K562 (cell line): ENCODE measurements around the gene S100A1. TPM values are rescaled to one million over a fixed set of nuclear protein-coding genes. Genes with fewer than 3 reads are reported as not detected.
A peak's percentile ranks its signal among the peaks of the same experiment; 100 is the strongest.

Experiments
- ATAC-seq: fragments of 200-7000 bp; cut with Tn5 transposase; 3 replicates; pipeline ENCODE4 v1.9.1; 2020; ENCODE audit warnings: moderate library complexity
- BruUV-seq: library from RNA; stranded (reverse); fragments of 400-500 nt; replicated peaks from 2 replicates; lab custom pipeline; 2021; lab: Mats Ljungman, UMichigan
- CTCF ChIA-PET: fragments of 300-600 bp; formaldehyde crosslinking; extraction: SDS; loops from one replicate; lab custom pipeline; 2021; ENCODE audit warnings: low intra/inter-chr PET ratio; lab: Yijun Ruan, JAX
- POLR2A ChIA-PET: fragments of 300-600, 350-650 bp; sonication (Branson Sonifier 250); formaldehyde crosslinking; extraction: SDS; loops from one replicate; lab custom pipeline; 2021; ENCODE audit warnings: antibody characterized with exemption, inconsistent platforms; lab: Yijun Ruan, JAX
- DNase-seq, 4 experiments: peaks; one replicate each; pipeline versions ENCODE4 v3.0.0 to v3.0.0-alpha.2; 2011 to 2018; ENCODE audit warnings: low spot score in 3 of 4, mixed read lengths in 3 of 4; ENCODE audit errors: extremely low read depth in 1 of 4
- FAIRE-seq: peaks from 2 replicates; lab custom pipeline; 2011; peaks lifted over from hg19 to GRCh38; lab: Jason Lieb, UNC
- H2AFZ ChIP-seq: 2 replicates; pipeline ENCODE4 v1.6.0; 2011; ENCODE audit warnings: low read depth, low read length, control low read depth, inconsistent platforms
- H3K27ac ChIP-seq: fragments of 200-600 bp; 3 replicates; pipeline ENCODE4 v1.8.0; 2011; ENCODE audit warnings: low read depth, mild to moderate bottlenecking, control low read depth, inconsistent platforms, low read length, moderate library complexity, mixed read lengths; ENCODE audit errors: extremely low read depth
- H3K27me3 ChIP-seq, 2 experiments: fragments of 300-600 bp in 1 of 2; 2 replicates in 1 of 2; 3 replicates in 1 of 2; pipeline versions ENCODE4 v1.6.0 to v1.8.0; 2011; ENCODE audit warnings: inconsistent platforms in 2 of 2, low read length in 2 of 2, mild to moderate bottlenecking in 1 of 2, mixed read lengths in 1 of 2, moderate library complexity in 1 of 2; ENCODE audit not compliant: control insufficient read depth in 2 of 2, insufficient read depth in 2 of 2
- H3K36me3 ChIP-seq: fragments of 300-600 bp; 3 replicates; pipeline ENCODE4 v1.8.0; 2011; ENCODE audit warnings: mild to moderate bottlenecking, low read length, inconsistent platforms; ENCODE audit not compliant: control insufficient read depth, insufficient read depth
- H3K4me1 ChIP-seq, 2 experiments: fragments of 200-600 bp in 1 of 2; replicated peaks in 1 of 2; 2 replicates in 1 of 2; 3 replicates in 1 of 2; pipeline versions ENCODE4 v1.5.1 to v1.8.0; 2011; ENCODE audit warnings: inconsistent platforms in 2 of 2, low read length in 2 of 2, mild to moderate bottlenecking in 1 of 2, mixed read lengths in 1 of 2, moderate library complexity in 1 of 2; ENCODE audit not compliant: control insufficient read depth in 2 of 2, insufficient read depth in 2 of 2
- H3K4me2 ChIP-seq: 2 replicates; pipeline ENCODE4 v1.6.1; 2011; ENCODE audit warnings: low read length, control low read depth, inconsistent platforms, mixed read lengths; ENCODE audit not compliant: insufficient read depth
- H3K4me3 ChIP-seq: fragments of 200-600 bp; sonication (generic), shearing (Covaris generic); 2 replicates; pipeline ENCODE4 v1.5.1; 2016; ENCODE audit warnings: control low read depth, inconsistent platforms
- H3K79me2 ChIP-seq: fragments of 200-600 bp; 3 replicates; pipeline ENCODE4 v1.8.0; 2011; ENCODE audit warnings: low read length, inconsistent platforms; ENCODE audit not compliant: control insufficient read depth, insufficient read depth
- H3K9ac ChIP-seq, 2 experiments: 2 replicates each; pipeline versions ENCODE4 v1.6.0 to v1.6.1; 2011; ENCODE audit warnings: low read depth in 2 of 2, low read length in 2 of 2, control low read depth in 1 of 2, inconsistent platforms in 1 of 2, mild to moderate bottlenecking in 1 of 2, mixed read lengths in 1 of 2; ENCODE audit not compliant: insufficient read depth in 1 of 2
- H3K9me1 ChIP-seq: one replicate; pipeline ENCODE4 v1.6.0; 2011; ENCODE audit warnings: inconsistent platforms, mild to moderate bottlenecking, low read length, moderate library complexity; ENCODE audit not compliant: control insufficient read depth, insufficient read depth
- H3K9me3 ChIP-seq: replicated peaks from 2 replicates; pipeline ENCODE4 v1.5.1; 2011; ENCODE audit warnings: low read depth, low read length, inconsistent platforms; ENCODE audit not compliant: control insufficient read depth, insufficient read depth
- H4K20me1 ChIP-seq: replicated peaks from 2 replicates; pipeline ENCODE4 v1.6.1; 2011; ENCODE audit warnings: low read length, inconsistent platforms, mixed read lengths; ENCODE audit not compliant: control insufficient read depth, insufficient read depth
- FOXJ3 ChIP-seq: sonication (generic); formaldehyde crosslinking; IDR thresholded peaks from 2 replicates; pipeline ENCODE4 v1.4.0; 2020; ENCODE audit warnings: mild to moderate bottlenecking, missing genetic modification reagents
- NCOA4 ChIP-seq: fragments of 450-650 bp; IDR thresholded peaks from 2 replicates; pipeline ENCODE4 v1.6.1; 2018; ENCODE audit warnings: mild to moderate bottlenecking; ENCODE audit not compliant: partially characterized antibody
- NUFIP1 ChIP-seq: fragments of 450-650 bp; IDR thresholded peaks from 2 replicates; pipeline ENCODE4 v1.6.1; 2018; ENCODE audit not compliant: partially characterized antibody
- POLR2AphosphoS5 ChIP-seq: IDR thresholded peaks from 2 replicates; pipeline ENCODE4 v1.6.1; 2011; ENCODE audit warnings: mild to moderate bottlenecking, low read depth, low read length, moderate library complexity; ENCODE audit not compliant: control insufficient read depth, insufficient read depth
- RBFOX2 ChIP-seq: fragments of 200-400 bp; formaldehyde crosslinking; IDR thresholded peaks from 2 replicates; pipeline ENCODE4 v1.6.1; 2017; ENCODE audit warnings: low read depth, mild to moderate bottlenecking, low read length, moderate library complexity
- SPI1 ChIP-seq: IDR thresholded peaks from 2 replicates; pipeline ENCODE4 v1.6.1; 2011; ENCODE audit warnings: low read depth, low read length, control low read depth, borderline replicate concordance
- WGBS: fragments of 100-300 bp; shearing (Covaris generic); methylation state at CpG from one replicate; pipeline ENCODE4 v1.1.6; 2016; ENCODE audit warnings: low coverage, mixed read lengths; ENCODE audit not compliant: insufficient coverage; ENCODE audit errors: missing lambda C conversion rate; 5-methylcytosine and 5-hydroxymethylcytosine counted together
- in situ Hi-C: fragments of 300-500 bp; cut with MboI; formaldehyde crosslinking; loops from 4 replicates; pipeline ENCODE4 v1.15.0; 2018; ENCODE audit warnings: inconsistent platforms, mixed read lengths
- intact Hi-C: fragments of 100-400 bp; cut with micrococcal nuclease; formaldehyde crosslinking; loops from 2 replicates; pipeline ENCODE4 v1.14.2; 2022
- polyA plus RNA-seq, 8 experiments: library from polyadenylated mRNA; depleted of rRNA in 4 of 8; stranded (reverse) in 5 of 8; unstranded in 3 of 8; fragments of >200 nt; fragmentation: Nextera tagmentation in 2 of 8; fragmentation: Illumina TruSeq in 1 of 8; extraction: Ambion mirVana in 2 of 8; extraction: Trizol in 1 of 8; gene quantifications; 2 replicates each; pipeline versions ENCODE4 v1.2.1 to v1.2.3, GENCODE V29; 2011 to 2014; ENCODE audit warnings: inconsistent platforms in 1 of 8, missing spikeins in 1 of 8
- total RNA-seq, 7 experiments: library from RNA; depleted of rRNA in 6 of 7; stranded (reverse); fragments of >200 nt in 6 of 7; fragmentation: Illumina TruSeq in 2 of 7; extraction: Trizol in 2 of 7; gene quantifications; 2 replicates each; pipeline versions ENCODE4 v1.2.1 to v1.2.3, GENCODE V29; 2011 to 2021; ENCODE audit warnings: low replicate concordance in 1 of 7

S100A1 gene
- total and polyA plus RNA-seq, 9 of the 15 experiments (the other 6 are each of a cell fraction or from before 2014, with no cell fraction given): 0.44 to 30.1 (median 12.7) TPM

DNA sequence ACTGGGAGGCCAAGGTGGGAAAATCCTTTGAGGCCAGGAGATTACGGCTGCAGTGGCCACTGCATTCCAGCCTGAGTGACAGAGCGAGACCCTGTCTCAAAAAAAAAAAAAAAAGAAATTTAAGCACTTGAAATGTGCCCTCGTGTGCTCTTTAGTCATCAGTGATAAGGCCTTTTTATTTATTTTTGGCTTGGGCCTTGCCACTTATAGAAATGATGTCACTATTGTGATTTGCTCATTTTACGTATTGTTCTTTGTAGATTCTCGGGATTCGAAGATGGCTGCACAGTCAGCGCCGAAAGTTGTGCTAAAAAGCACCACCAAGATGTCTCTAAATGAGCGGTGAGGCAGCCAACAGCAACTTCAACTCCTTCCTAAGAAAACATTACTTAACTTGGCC lies 8.1 kb downstream of the S100A1 start:
- 97% methylated on average over 9 of the region's 9 CpGs for WGBS
- Histone ChIP-seq H2AFZ (no peak overlapping the region), H3K4me3 (no peak overlapping the region), H3K27me3 (no peaks in the 10 kb centered on the region), H3K79me2 (peaks cover 57% of the 10 kb centered on the region), H3K4me2 (peak overlapping the region; percentile 88; the same call in 1 of the 2 replicates), H3K9me1 (no peaks in the 10 kb centered on the region), H3K27ac (no peak overlapping the region), H3K9ac (peak overlapping the region in 1 of 2 experiments; percentile 70; a peak in 1 of 4 replicates), H3K36me3 (peaks cover 58% of the 10 kb centered on the region), H3K4me1 (peaks cover 10 to 13% of the 10 kb centered on the region in 2 experiments; a peak in 4 of 5 replicates), H3K9me3 (no peaks in the 10 kb centered on the region), H4K20me1 (no peaks in the 10 kb centered on the region; the same call in 1 of the 2 replicates)
- in situ Hi-C loops (no loop called here), intact Hi-C loops (no loop called here)
- TF ChIP-seq SPI1 (no peak), FOXJ3 (CRISPR knock-in tag) (no peak), NCOA4 (no peak), NUFIP1 (no peak), RBFOX2 (peak; percentile 33; the same call in 1 of the 2 replicates), POLR2AphosphoS5 (no peak)
- CTCF ChIA-PET: no interaction called here
- BruUV-seq: no TSS peak
- POLR2A ChIA-PET: interaction anchor here (0.9 to 11.6 kb wide), 2 partner anchors 9 to 13 kb away, joined by 3 to 205 read pairs; partner anchors contain the start of gene S100A13
- DNase-seq (no peak), ATAC-seq (no peak), FAIRE-seq (no peak)
